ENCODE data around the gene SLC25A1.

GRCh38 chr22:19210188-19210587 lies 31.7 kb upstream of the SLC25A1 start:
- TF ChIP-seq ZNF423 (CRISPR knock-in tag; IDR thresholded peaks at IDR 0.05): no peak
- TF ChIP-seq CTCF (IDR thresholded peaks at IDR 0.05): no peak
- TF ChIP-seq ATF3 (CRISPR knock-in tag; conservative IDR thresholded peaks at IDR 0.05): no peak
- no peak for TF ChIP-seq RELA (CRISPR knock-in tag; IDR thresholded peaks at IDR 0.05; ENCODE audit: borderline replicate concordance)
